Smooth muscle cell (in vitro differentiated cells): ENCODE data around the gene TSPAN4. TPM values are rescaled to one million over a fixed set of nuclear protein-coding genes. Genes with fewer than 3 reads are reported as not detected.

ENCODE experiments used
- DNase-seq: peaks from one replicate; lab custom pipeline; 2025; ENCODE audit not compliant: unreplicated experiment; lab: John Stamatoyannopoulos, UW
- H2AFZ ChIP-seq: fragments of 200-600 bp; sonication (generic); 2 replicates; pipeline ENCODE4 v1.6.0; 2016; ENCODE audit warnings: antibody characterized with exemption, low read depth, mild to moderate bottlenecking
- H3F3A ChIP-seq: fragments of 200-600 bp; sonication (generic); 2 replicates; pipeline ENCODE4 v1.6.0; 2017; ENCODE audit warnings: antibody characterized with exemption, low read depth
- H3K27ac ChIP-seq: fragments of 200-600 bp; sonication (generic); 2 replicates; pipeline ENCODE4 v1.5.1; 2016; ENCODE audit warnings: low read depth, mild to moderate bottlenecking
- H3K27me3 ChIP-seq: fragments of 200-600 bp; sonication (generic); 2 replicates; pipeline ENCODE4 v1.6.1; 2016; ENCODE audit warnings: low read depth, mild to moderate bottlenecking
- H3K36me3 ChIP-seq: fragments of 200-600 bp; sonication (generic); 2 replicates; pipeline ENCODE4 v1.5.1; 2016; ENCODE audit warnings: low read depth
- H3K4me1 ChIP-seq: fragments of 200-600 bp; sonication (generic); 2 replicates; pipeline ENCODE4 v1.5.1; 2016; ENCODE audit warnings: low read depth
- H3K4me2 ChIP-seq: fragments of 200-600 bp; sonication (generic); 2 replicates; pipeline ENCODE4 v1.6.0; 2016; ENCODE audit warnings: mild to moderate bottlenecking
- H3K4me3 ChIP-seq: fragments of 200-600 bp; sonication (generic); 2 replicates; pipeline ENCODE4 v1.5.1; 2016; ENCODE audit warnings: mild to moderate bottlenecking
- H3K79me2 ChIP-seq: fragments of 200-600 bp; sonication (generic); 2 replicates; pipeline ENCODE4 v1.6.0; 2016; ENCODE audit warnings: low read depth, mild to moderate bottlenecking
- H3K9ac ChIP-seq: fragments of 200-600 bp; sonication (generic); 2 replicates; pipeline ENCODE4 v1.6.0; 2016; ENCODE audit warnings: low read depth
- H3K9me3 ChIP-seq: fragments of 200-600 bp; sonication (generic); replicated peaks from 2 replicates; pipeline ENCODE4 v1.5.1; 2016; ENCODE audit warnings: low read depth
- H4K20me1 ChIP-seq: fragments of 200-600 bp; sonication (generic); 2 replicates; pipeline ENCODE4 v1.6.0; 2016; ENCODE audit warnings: low read depth
- WGBS: methylation state at CpG from one replicate; pipeline ENCODE4 v1.1.7; 2016; ENCODE audit warnings: low lambda C conversion rate; 5-methylcytosine and 5-hydroxymethylcytosine counted together
- polyA plus RNA-seq: library from polyadenylated mRNA; unstranded; fragments of >200 nt; fragmentation: Nextera tagmentation; extraction: Ambion mirVana; gene quantifications from 2 replicates; pipeline ENCODE4 v1.2.1, GENCODE V29; 2016
- total RNA-seq: library from RNA; depleted of rRNA; stranded (reverse); fragments of >200 nt; gene quantifications from 2 replicates; pipeline ENCODE4 v1.2.3, GENCODE V29; 2014
- TF ChIP-seq, protein P1 (sequence below): fragments of 200-600 bp; sonication (generic); IDR thresholded peaks from 2 replicates; pipeline ENCODE4 v1.5.1; 2017; ENCODE audit warnings: borderline replicate concordance, mild to moderate bottlenecking, antibody characterized with exemption; ENCODE audit not compliant: insufficient read depth, poor library complexity, severe bottlenecking

Gene TSPAN4
- total and polyA plus RNA-seq, 2 experiments from 2014 or later = 68.2 to 179 TPM

DNA sequence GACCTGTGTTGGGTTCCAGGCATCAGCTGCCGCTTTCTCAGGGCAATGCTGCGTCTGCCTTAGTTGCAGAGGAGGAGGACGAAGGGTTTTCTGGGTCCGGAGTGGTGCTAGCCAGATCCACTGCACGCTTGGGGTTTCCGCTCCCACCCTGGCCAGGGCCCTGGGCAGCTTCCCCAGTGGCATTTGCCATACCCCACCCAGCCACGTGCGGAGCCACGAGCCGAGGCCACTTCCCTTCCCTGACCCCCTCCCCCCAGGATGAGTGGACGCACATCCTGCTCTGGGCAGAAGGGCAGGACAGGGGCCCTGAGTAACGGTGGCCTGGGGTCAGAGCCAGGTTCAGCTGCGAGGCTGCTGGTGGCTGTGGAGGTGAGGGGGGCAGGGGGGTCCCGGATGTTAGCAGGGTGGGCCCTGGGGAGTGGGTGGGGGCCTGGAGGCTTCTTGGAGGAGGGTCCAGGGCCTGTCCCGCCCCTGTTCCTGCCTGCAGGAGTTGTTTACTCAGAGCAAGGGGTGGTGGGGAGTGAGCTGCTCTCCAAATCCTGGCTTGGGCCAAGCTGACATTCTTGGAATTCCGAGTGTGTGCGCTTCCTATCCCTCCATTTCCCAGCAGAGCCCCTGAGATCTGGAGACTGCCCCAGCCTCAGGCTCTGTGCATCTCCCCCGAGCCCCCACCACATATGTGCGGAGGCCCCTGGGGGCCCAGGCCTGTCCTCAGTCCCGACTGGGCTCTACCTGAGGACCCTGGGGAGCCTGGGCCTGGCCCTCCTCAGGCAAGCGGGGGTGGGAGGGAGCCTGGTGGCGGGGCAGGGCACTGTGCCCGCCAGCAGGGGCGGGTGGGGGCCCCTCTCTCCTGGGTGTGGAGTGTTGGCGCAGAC, 1.4 kb downstream of the TSPAN4 start:
- Histone ChIP-seq H2AFZ (no peak overlapping the region), H3K4me2 (peak overlapping the region; percentile 96), H3F3A (peaks cover 12% of the 10 kb centered on the region), H3K4me3 (peak overlapping the region; percentile 96), H3K79me2 (peaks cover 21% of the 10 kb centered on the region), H3K9ac (peak overlapping the region; percentile 100), H3K36me3 (no peaks in the 10 kb centered on the region), H3K27ac (peak overlapping the region; percentile 66), H3K9me3 (no peaks in the 10 kb centered on the region), H3K27me3 (peaks cover 6% of the 10 kb centered on the region), H4K20me1 (peaks cover 77% of the 10 kb centered on the region), H3K4me1 (peaks cover 33% of the 10 kb centered on the region)
- DNase-seq = peak; percentile 63
- 4% methylated on average over 23 of the region's 25 CpGs for WGBS
- TF ChIP-seq, protein P1, sequence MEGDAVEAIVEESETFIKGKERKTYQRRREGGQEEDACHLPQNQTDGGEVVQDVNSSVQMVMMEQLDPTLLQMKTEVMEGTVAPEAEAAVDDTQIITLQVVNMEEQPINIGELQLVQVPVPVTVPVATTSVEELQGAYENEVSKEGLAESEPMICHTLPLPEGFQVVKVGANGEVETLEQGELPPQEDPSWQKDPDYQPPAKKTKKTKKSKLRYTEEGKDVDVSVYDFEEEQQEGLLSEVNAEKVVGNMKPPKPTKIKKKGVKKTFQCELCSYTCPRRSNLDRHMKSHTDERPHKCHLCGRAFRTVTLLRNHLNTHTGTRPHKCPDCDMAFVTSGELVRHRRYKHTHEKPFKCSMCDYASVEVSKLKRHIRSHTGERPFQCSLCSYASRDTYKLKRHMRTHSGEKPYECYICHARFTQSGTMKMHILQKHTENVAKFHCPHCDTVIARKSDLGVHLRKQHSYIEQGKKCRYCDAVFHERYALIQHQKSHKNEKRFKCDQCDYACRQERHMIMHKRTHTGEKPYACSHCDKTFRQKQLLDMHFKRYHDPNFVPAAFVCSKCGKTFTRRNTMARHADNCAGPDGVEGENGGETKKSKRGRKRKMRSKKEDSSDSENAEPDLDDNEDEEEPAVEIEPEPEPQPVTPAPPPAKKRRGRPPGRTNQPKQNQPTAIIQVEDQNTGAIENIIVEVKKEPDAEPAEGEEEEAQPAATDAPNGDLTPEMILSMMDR = no peak

DNA sequence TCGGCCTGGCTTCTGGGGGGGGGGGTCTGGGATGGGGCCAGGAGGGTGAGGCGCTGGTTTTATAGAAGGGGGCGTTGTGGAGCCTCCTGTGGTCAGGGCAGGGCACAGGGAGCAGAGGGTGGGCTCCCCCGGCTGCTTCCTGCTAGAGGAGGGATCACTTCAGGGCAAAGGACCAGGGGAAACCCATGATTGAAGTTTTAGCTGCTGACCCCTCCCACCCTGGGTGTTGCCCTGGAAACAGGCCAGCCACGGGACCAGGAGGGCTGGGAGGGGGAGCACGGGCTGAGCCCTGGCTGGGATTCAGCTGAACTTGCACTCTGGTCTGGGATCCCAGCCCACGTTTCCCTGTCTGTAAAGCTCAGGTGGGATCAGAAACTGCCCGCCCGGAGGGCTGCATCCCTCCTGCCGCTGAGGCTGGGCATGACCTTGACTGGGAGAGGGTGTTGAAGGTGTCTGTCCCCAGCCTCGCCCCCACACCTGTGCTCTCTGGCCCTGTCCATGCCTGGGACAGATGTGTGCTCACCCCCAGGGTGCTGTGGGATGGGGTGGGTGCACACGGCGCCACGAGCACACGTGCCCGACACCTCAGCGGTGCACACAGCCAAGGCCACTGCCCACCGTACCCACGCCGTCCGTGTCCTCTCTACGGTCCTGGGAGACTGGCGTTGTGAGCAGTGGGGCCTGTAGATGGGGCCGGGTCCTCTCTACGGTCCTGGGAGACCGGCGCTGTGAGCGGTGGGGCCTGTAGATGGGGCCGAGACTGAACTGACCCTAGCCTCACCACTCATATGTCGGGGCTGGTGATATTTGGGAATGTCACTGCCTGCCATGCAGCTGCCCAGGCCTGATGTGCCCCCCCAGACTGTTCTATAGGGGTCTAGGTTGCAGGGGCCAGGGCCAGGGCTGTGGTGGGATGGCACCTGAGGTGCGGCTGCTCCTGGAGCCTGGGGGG, 2.3 kb downstream of the TSPAN4 start:
- Histone ChIP-seq H3K4me3 (peak overlapping the region; percentile 96), H3K27ac (peak overlapping the region; percentile 66), H3K27me3 (peaks cover 10% of the 10 kb centered on the region), H3K79me2 (peaks cover 21% of the 10 kb centered on the region), H3K9ac (no peak overlapping the region), H3K36me3 (no peaks in the 10 kb centered on the region), H3K4me2 (peak overlapping the region; percentile 96), H3K4me1 (peaks cover 34% of the 10 kb centered on the region), H4K20me1 (peaks cover 73% of the 10 kb centered on the region), H3K9me3 (no peaks in the 10 kb centered on the region), H3F3A (peaks cover 8% of the 10 kb centered on the region), H2AFZ (no peak overlapping the region)
- peak; percentile 74 for DNase-seq
- TF ChIP-seq, protein P1 = no peak
- WGBS = 46% methylated on average over 24 of the region's 31 CpGs

DNA sequence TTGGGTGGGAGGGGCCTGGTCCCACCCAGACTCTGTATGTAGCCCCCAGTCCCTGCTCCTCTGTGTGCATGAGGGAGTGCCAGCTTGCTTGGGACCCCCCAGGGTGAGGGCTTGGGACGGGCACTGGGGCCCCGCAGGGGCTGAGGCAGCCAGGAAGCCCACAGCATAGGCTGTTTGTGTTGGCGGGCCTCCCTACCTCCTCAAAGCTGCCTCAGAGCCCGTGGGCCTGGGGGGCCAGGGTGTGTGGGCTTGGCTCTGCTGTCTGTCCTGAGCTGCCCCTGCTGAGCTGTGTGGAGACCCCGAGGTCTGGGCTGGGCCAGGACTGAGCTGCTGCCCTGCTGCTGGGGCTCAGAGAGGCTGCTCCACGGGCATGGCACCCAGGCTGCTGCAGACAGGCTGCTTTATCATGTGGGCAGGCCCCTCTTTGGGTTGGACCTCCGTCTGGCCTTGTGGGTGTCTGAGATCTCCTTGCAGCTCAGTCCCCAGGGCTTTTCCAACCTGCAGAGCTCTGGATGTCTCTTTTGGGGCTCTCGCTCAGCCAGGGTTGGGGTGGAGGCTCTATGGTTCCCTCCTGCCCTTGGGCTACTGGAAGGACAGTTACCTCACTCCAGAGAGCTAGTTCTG, 3.3 kb downstream of the TSPAN4 start:
- H3K27me3 ChIP-seq = peaks cover 19% of the 10 kb centered on the region
- TF ChIP-seq, protein P1 = no peak
- H3K79me2 ChIP-seq = peaks cover 14% of the 10 kb centered on the region
- H3F3A ChIP-seq = peaks cover 4% of the 10 kb centered on the region
- no peak for DNase-seq
- H3K9ac ChIP-seq = no peak overlapping the region
- H3K4me3 ChIP-seq = no peak overlapping the region
- peaks cover 35% of the 10 kb centered on the region for H3K4me1 ChIP-seq
- no peaks in the 10 kb centered on the region for H3K36me3 ChIP-seq
- H3K9me3 ChIP-seq = no peaks in the 10 kb centered on the region
- peak overlapping the region; percentile 96 for H3K4me2 ChIP-seq
- 58% methylated on average over 8 of the region's 8 CpGs for WGBS
- H2AFZ ChIP-seq = no peak overlapping the region
- no peak overlapping the region for H3K27ac ChIP-seq
- H4K20me1 ChIP-seq = peaks cover 73% of the 10 kb centered on the region
